WTC11 (cell line): ENCODE results near the gene MTMR3. TPM values are rescaled to one million over a fixed set of nuclear protein-coding genes. Genes with fewer than 3 reads are reported as not detected.
A peak's percentile ranks its signal among the peaks of the same experiment; 100 is the strongest.

Experiments used
- ATAC-seq: fragments of 200-7000 bp; cut with Tn5 transposase; 2 replicates; pipeline ENCODE4 v1.10.0; 2021; ENCODE audit warnings: mild to moderate bottlenecking, moderate library complexity
- CTCF ChIA-PET: fragments of 300-600 bp; sonication (Branson Sonifier 250); formaldehyde crosslinking; loops from one replicate; lab custom pipeline; 2021; ENCODE audit warnings: antibody characterized with exemption; lab: Charles Lee
- POLR2A ChIA-PET: fragments of 350-600 bp; sonication (Branson Sonifier 250); formaldehyde crosslinking; loops from one replicate; lab custom pipeline; 2021; ENCODE audit warnings: antibody characterized with exemption; lab: Charles Lee
- DNase-seq: peaks from one replicate; pipeline ENCODE4 v3.0.0; 2021; ENCODE audit warnings: low spot score
- H3K27ac Mint-ChIP-seq: 2 replicates; pipeline ENCODE4 v1.8.0; 2021; ENCODE audit warnings: mixed read lengths
- H3K27me3 Mint-ChIP-seq: 2 replicates; pipeline ENCODE4 v1.8.0; 2021; ENCODE audit warnings: low read depth, mild to moderate bottlenecking, moderate library complexity, mixed read lengths
- H3K36me3 Mint-ChIP-seq: 2 replicates; pipeline ENCODE4 v1.8.0; 2021; ENCODE audit warnings: mixed read lengths
- H3K4me1 Mint-ChIP-seq: 2 replicates; pipeline ENCODE4 v1.8.0; 2022; ENCODE audit warnings: mixed read lengths
- H3K4me3 Mint-ChIP-seq: 2 replicates; pipeline ENCODE4 v1.8.0; 2021; ENCODE audit warnings: mild to moderate bottlenecking, moderate library complexity, mixed read lengths
- H3K9me3 Mint-ChIP-seq: 2 replicates; pipeline ENCODE4 v1.8.0; 2021; ENCODE audit warnings: mixed read lengths
- ARID4B ChIP-seq: sonication (generic); formaldehyde crosslinking; IDR thresholded peaks from 2 replicates; pipeline ENCODE4 v1.8.0; 2023; ENCODE audit warnings: missing genetic modification reagents, mild to moderate bottlenecking, borderline replicate concordance
- ATF1 ChIP-seq: sonication (generic); formaldehyde crosslinking; IDR thresholded peaks from 2 replicates; pipeline ENCODE4 v1.8.1; 2023; ENCODE audit warnings: mild to moderate bottlenecking, moderate library complexity, missing genetic modification reagents
- ATF2 ChIP-seq: sonication (generic); formaldehyde crosslinking; IDR thresholded peaks from 2 replicates; pipeline ENCODE4 v1.8.1; 2022; ENCODE audit warnings: low read depth, missing genetic modification reagents, borderline replicate concordance
- ATF6 ChIP-seq: sonication (generic); formaldehyde crosslinking; IDR thresholded peaks from 2 replicates; pipeline ENCODE4 v1.8.1; 2023; ENCODE audit warnings: mild to moderate bottlenecking, missing genetic modification reagents
- CBFB ChIP-seq: sonication (generic); formaldehyde crosslinking; IDR thresholded peaks from 2 replicates; pipeline ENCODE4 v1.8.1; 2022; ENCODE audit warnings: mild to moderate bottlenecking, low read depth, missing genetic modification reagents
- ETV6 ChIP-seq: sonication (generic); formaldehyde crosslinking; IDR thresholded peaks from 2 replicates; pipeline ENCODE4 v1.8.1; 2022; ENCODE audit warnings: mild to moderate bottlenecking, missing genetic modification reagents
- HMGXB4 ChIP-seq: sonication (generic); formaldehyde crosslinking; IDR thresholded peaks from 2 replicates; pipeline ENCODE4 v1.8.1; 2023; ENCODE audit warnings: mild to moderate bottlenecking, moderate library complexity, missing genetic modification reagents
- MLX ChIP-seq: sonication (generic); formaldehyde crosslinking; IDR thresholded peaks from 2 replicates; pipeline ENCODE4 v1.8.1; 2023; ENCODE audit warnings: mild to moderate bottlenecking, missing genetic modification reagents, moderate library complexity
- NFYB ChIP-seq: sonication (generic); formaldehyde crosslinking; conservative IDR thresholded peaks from 2 replicates; pipeline ENCODE4 v1.8.0; 2022; ENCODE audit warnings: low read depth, missing genetic modification reagents
- ZNF219 ChIP-seq: sonication (generic); formaldehyde crosslinking; IDR thresholded peaks from 2 replicates; pipeline ENCODE4 v1.8.0; 2023; ENCODE audit warnings: missing genetic modification reagents, mild to moderate bottlenecking, borderline replicate concordance
- ZNF512 ChIP-seq: sonication (generic); formaldehyde crosslinking; IDR thresholded peaks from 2 replicates; pipeline ENCODE4 v1.8.1; 2022; ENCODE audit warnings: missing genetic modification reagents, borderline replicate concordance
- ZNF671 ChIP-seq: fragments of 250-450 bp; sonication (Bioruptor Pico); IDR thresholded peaks from 2 replicates; pipeline ENCODE4 v1.8.0; 2021; ENCODE audit warnings: mild to moderate bottlenecking
- total RNA-seq: library from RNA; stranded (reverse); gene quantifications from 3 replicates; pipeline ENCODE4 v1.2.3, GENCODE V29; 2021

The MTMR3 gene
- total RNA-seq, 1 experiment from 2014 or later, result 19.2 TPM

GRCh38 chr22:29917052-29917902, 34.3 kb downstream of the MTMR3 start:
- ATAC-seq, result peak; percentile 60; the same call in 1 of the 2 replicates
- POLR2A ChIA-PET, result no interaction called here

GRCh38 chr22:29925402-29925801, 42.4 kb downstream of the MTMR3 start:
- no peak overlapping the region for H3K27ac Mint-ChIP-seq
- peaks cover 23% of the 10 kb centered on the region for H3K9me3 Mint-ChIP-seq
- POLR2A ChIA-PET, result no interaction called here
- no peak for DNase-seq
- no peaks in the 10 kb centered on the region for H3K27me3 Mint-ChIP-seq
- ATAC-seq, result no peak
- peaks cover 11% of the 10 kb centered on the region for H3K36me3 Mint-ChIP-seq
- no peak overlapping the region for H3K4me3 Mint-ChIP-seq
- peaks cover 13% of the 10 kb centered on the region for H3K4me1 Mint-ChIP-seq
- TF ChIP-seq ETV6 (CRISPR knock-in tag), result no peak
- no peak for TF ChIP-seq ATF6
- TF ChIP-seq HMGXB4, result no peak
- no peak for TF ChIP-seq NFYB
- no peak for TF ChIP-seq MLX
- no peak for TF ChIP-seq ARID4B (CRISPR knock-in tag)
- TF ChIP-seq CBFB (CRISPR knock-in tag), result no peak
- no peak for TF ChIP-seq ZNF512 (CRISPR knock-in tag)
- no peak for TF ChIP-seq ZNF219 (CRISPR knock-in tag)
- TF ChIP-seq ATF2 (CRISPR knock-in tag), result no peak
- TF ChIP-seq ZNF671 (CRISPR knock-in tag), result no peak
- TF ChIP-seq, all 79 proteins: peak for 0
- CTCF ChIA-PET, result interaction anchor here (1.2 kb wide), 1 partner anchor 289 kb away, joined by 4 read pairs; no protein-coding TSS in a partner anchor

More at GRCh38 chr22:29917052-29917902, 34.3 kb downstream of the MTMR3 start:
- H3K27ac Mint-ChIP-seq, result 0 out of 2 replicates have a peak overlapping the region, but pooled peaks have one; percentile 28
- CTCF ChIA-PET, result interaction anchor here (2.3 kb wide), 1 partner anchor 88 kb away, joined by 7 read pairs; no protein-coding TSS in a partner anchor
- DNase-seq, result no peak
- H3K4me3 Mint-ChIP-seq, result no peak overlapping the region
- H3K27me3 Mint-ChIP-seq, result no peaks in the 10 kb centered on the region
- H3K4me1 Mint-ChIP-seq, result peaks cover 54% of the 10 kb centered on the region
- 0 out of 2 replicates have a peak, but pooled peaks cover 1% of the 10 kb centered on the region for H3K36me3 Mint-ChIP-seq
- H3K9me3 Mint-ChIP-seq, result peaks cover 9% of the 10 kb centered on the region; the same call in 1 of the 2 replicates
- no peak for TF ChIP-seq ATF1 (CRISPR knock-in tag)
- TF ChIP-seq ATF2 (CRISPR knock-in tag), result no peak
